PC-3 (cell line): ENCODE results near the gene CTNNA3. TPM values are rescaled to one million over a fixed set of nuclear protein-coding genes. Genes with fewer than 3 reads are reported as not detected.

ENCODE experiments used
- ATAC-seq: fragments of 200-7000 bp; cut with Tn5 transposase; 2 replicates; pipeline ENCODE4 v1.9.1; 2020; ENCODE audit warnings: mild to moderate bottlenecking, moderate library complexity
- BruUV-seq: library from RNA; stranded (reverse); fragments of 400-500 nt; replicated peaks from 2 replicates; lab custom pipeline; 2021; lab: Mats Ljungman, UMichigan
- CTCF ChIA-PET: fragments of 300-600 bp; sonication (Branson Sonifier 250); formaldehyde crosslinking; loops from one replicate; lab custom pipeline; 2022; ENCODE audit warnings: antibody characterized with exemption; lab: Charles Lee
- POLR2A ChIA-PET: fragments of 300-600 bp; sonication (Branson Sonifier 250); formaldehyde crosslinking; loops from one replicate; lab custom pipeline; 2022; ENCODE audit warnings: antibody characterized with exemption; ENCODE audit not compliant: unreplicated experiment; lab: Charles Lee
- DNase-seq: peaks from one replicate; pipeline ENCODE4 v3.0.0-alpha.2; 2015
- H2AFZ ChIP-seq: fragments of 300-600 bp; sonication (generic); 2 replicates; pipeline ENCODE4 v1.6.0; 2016; ENCODE audit warnings: antibody characterized with exemption, low read length
- H3F3A ChIP-seq: fragments of 300-600 bp; sonication (generic); one replicate; pipeline ENCODE4 v1.6.0; 2017; ENCODE audit warnings: antibody characterized with exemption, low read length, control low read depth, mild to moderate bottlenecking; ENCODE audit not compliant: unreplicated experiment
- H3K27ac ChIP-seq: fragments of 300-600 bp; sonication (generic); 2 replicates; pipeline ENCODE4 v1.5.1; 2016; ENCODE audit warnings: mild to moderate bottlenecking, low read length
- H3K27me3 ChIP-seq: fragments of 300-600 bp; sonication (generic); 2 replicates; pipeline ENCODE4 v1.6.1; 2016; ENCODE audit warnings: low read length, mixed read lengths
- H3K36me3 ChIP-seq: fragments of 300-600 bp; sonication (generic); 2 replicates; pipeline ENCODE4 v1.6.1; 2016; ENCODE audit warnings: low read depth, mixed run types, low read length, mixed read lengths
- H3K4me1 ChIP-seq: fragments of 300-600 bp; sonication (generic); 2 replicates; pipeline ENCODE4 v1.5.1; 2016; ENCODE audit warnings: low read length; ENCODE audit not compliant: insufficient read depth
- H3K4me2 ChIP-seq: fragments of 300-600 bp; sonication (generic); 2 replicates; pipeline ENCODE4 v1.6.0; 2016; ENCODE audit warnings: low read length
- H3K4me3 ChIP-seq: fragments of 300-600 bp; sonication (generic); 2 replicates; pipeline ENCODE4 v1.5.1; 2016; ENCODE audit warnings: mild to moderate bottlenecking, low read length, mixed read lengths
- H3K79me2 ChIP-seq: fragments of 300-600 bp; sonication (generic); 2 replicates; pipeline ENCODE4 v1.6.1; 2017; ENCODE audit warnings: low read length, mixed read lengths
- H3K9ac ChIP-seq: fragments of 300-600 bp; sonication (generic); 2 replicates; pipeline ENCODE4 v1.6.0; 2016; ENCODE audit warnings: mild to moderate bottlenecking, low read length
- H3K9me2 ChIP-seq: fragments of 300-600 bp; sonication (generic); replicated peaks from 2 replicates; pipeline ENCODE4 v1.6.1; 2016; ENCODE audit warnings: mixed run types, low read length, mixed read lengths
- H3K9me3 ChIP-seq: fragments of 300-600 bp; sonication (generic); 2 replicates; pipeline ENCODE4 v1.6.1; 2016; ENCODE audit warnings: low read length, mixed read lengths
- H4K20me1 ChIP-seq: fragments of 300-600 bp; sonication (generic); 2 replicates; pipeline ENCODE4 v1.6.1; 2016; ENCODE audit warnings: low read length, mixed read lengths
- CTCF ChIP-seq: fragments of 300-600 bp; sonication (generic); conservative IDR thresholded peaks from 2 replicates; pipeline ENCODE4 v1.5.1; 2017; ENCODE audit warnings: antibody characterized with exemption, low read depth, mild to moderate bottlenecking, low read length
- EZH2 ChIP-seq: fragments of 300-600 bp; sonication (generic); IDR thresholded peaks from one replicate; pipeline ENCODE4 v1.6.1; 2017; ENCODE audit warnings: antibody characterized with exemption, mild to moderate bottlenecking, low read length; ENCODE audit not compliant: unreplicated experiment
- EZH2phosphoT487 ChIP-seq: fragments of 300-600 bp; sonication (generic); IDR thresholded peaks from 2 replicates; pipeline ENCODE4 v1.6.1; 2018; ENCODE audit warnings: mild to moderate bottlenecking, antibody characterized with exemption, low read length, borderline replicate concordance
- intact Hi-C: fragments of 100-400 bp; cut with micrococcal nuclease; formaldehyde crosslinking; loops from 2 replicates; pipeline ENCODE4 v1.9.0; 2023
- total RNA-seq: library from RNA; depleted of rRNA; stranded (reverse); fragments of >200 nt; gene quantifications from 2 replicates; pipeline ENCODE4 v1.2.3, GENCODE V29; 2014

Gene CTNNA3
- total RNA-seq, 1 experiment from 2014 or later, result 1.9 TPM

- no peak overlapping the region for H2AFZ ChIP-seq
- H3K9me2 ChIP-seq, result no peaks in the 10 kb centered on the region
- no peaks in the 10 kb centered on the region for H3K4me1 ChIP-seq
- BruUV-seq, result no TSS peak
- H3K9ac ChIP-seq, result no peak overlapping the region
- H3K36me3 ChIP-seq, result no peaks in the 10 kb centered on the region
- intact Hi-C loops, result no loop called here
- H3K9me3 ChIP-seq, result no peaks in the 10 kb centered on the region
- TF ChIP-seq EZH2, result no peak
- no peak for TF ChIP-seq CTCF
- no peak for TF ChIP-seq EZH2phosphoT487
- ATAC-seq (no peak), DNase-seq (no peak)
- H3K27me3 ChIP-seq, result peaks cover 80% of the 10 kb centered on the region
- ChIA-PET POLR2A (no interaction called here), CTCF (no interaction called here)
- H3F3A ChIP-seq, result no peaks in the 10 kb centered on the region
- no peaks in the 10 kb centered on the region for H3K79me2 ChIP-seq
- no peak overlapping the region for H3K4me3 ChIP-seq
- no peak overlapping the region for H3K27ac ChIP-seq
- H3K4me2 ChIP-seq, result no peak overlapping the region
- H4K20me1 ChIP-seq, result no peaks in the 10 kb centered on the region
Observed at GRCh38 chr10:66990143-66990830, 705.7 kb downstream of the CTNNA3 start.

- TF ChIP-seq EZH2 (no peak), CTCF (no peak), EZH2phosphoT487 (no peak)
- Histone ChIP-seq H3K27me3 (peaks cover 71% of the 10 kb centered on the region), H3K79me2 (no peaks in the 10 kb centered on the region), H3K9ac (no peak overlapping the region), H3F3A (no peaks in the 10 kb centered on the region), H3K4me3 (no peak overlapping the region), H2AFZ (no peak overlapping the region), H3K9me2 (0 out of 2 replicates have a peak, but pooled peaks cover 3% of the 10 kb centered on the region), H3K27ac (no peak overlapping the region), H3K9me3 (no peaks in the 10 kb centered on the region), H3K4me2 (no peak overlapping the region), H3K4me1 (no peaks in the 10 kb centered on the region), H3K36me3 (no peaks in the 10 kb centered on the region), H4K20me1 (no peaks in the 10 kb centered on the region)
- intact Hi-C loops, result no loop called here
- DNase-seq (no peak), ATAC-seq (no peak)
- BruUV-seq, result no TSS peak
- ChIA-PET POLR2A (no interaction called here), CTCF (no interaction called here)
Observed at GRCh38 chr10:66983475-66983818, 712.5 kb downstream of the CTNNA3 start.

- Histone ChIP-seq H3K9me2 (0 out of 2 replicates have a peak, but pooled peaks cover 3% of the 10 kb centered on the region), H3K36me3 (no peaks in the 10 kb centered on the region), H3F3A (no peaks in the 10 kb centered on the region), H3K4me3 (no peak overlapping the region), H4K20me1 (no peaks in the 10 kb centered on the region), H3K4me2 (no peak overlapping the region), H3K27ac (no peak overlapping the region), H3K27me3 (peaks cover 66% of the 10 kb centered on the region), H3K4me1 (no peaks in the 10 kb centered on the region), H3K9me3 (no peaks in the 10 kb centered on the region), H3K79me2 (no peaks in the 10 kb centered on the region), H3K9ac (no peak overlapping the region), H2AFZ (no peak overlapping the region)
- ChIA-PET CTCF (no interaction called here), POLR2A (no interaction called here)
- intact Hi-C loops, result no loop called here
- ATAC-seq (peak; percentile 33; the same call in 1 of the 2 replicates), DNase-seq (no peak)
- no TSS peak for BruUV-seq
- TF ChIP-seq EZH2phosphoT487, result no peak
- no peak for TF ChIP-seq EZH2
- TF ChIP-seq CTCF, result no peak
Observed at GRCh38 chr10:66982792-66983474, 713.1 kb downstream of the CTNNA3 start.
